NCI-H748 (cell line): ENCODE data around the gene CRB2.
A peak's percentile ranks its signal among the peaks of the same experiment; 100 is the strongest.

Experiments
- DNase-seq: peaks from one replicate; lab custom pipeline; 2025; ENCODE audit not compliant: unreplicated experiment; lab: John Stamatoyannopoulos, UW

Gene CRB2

DNA sequence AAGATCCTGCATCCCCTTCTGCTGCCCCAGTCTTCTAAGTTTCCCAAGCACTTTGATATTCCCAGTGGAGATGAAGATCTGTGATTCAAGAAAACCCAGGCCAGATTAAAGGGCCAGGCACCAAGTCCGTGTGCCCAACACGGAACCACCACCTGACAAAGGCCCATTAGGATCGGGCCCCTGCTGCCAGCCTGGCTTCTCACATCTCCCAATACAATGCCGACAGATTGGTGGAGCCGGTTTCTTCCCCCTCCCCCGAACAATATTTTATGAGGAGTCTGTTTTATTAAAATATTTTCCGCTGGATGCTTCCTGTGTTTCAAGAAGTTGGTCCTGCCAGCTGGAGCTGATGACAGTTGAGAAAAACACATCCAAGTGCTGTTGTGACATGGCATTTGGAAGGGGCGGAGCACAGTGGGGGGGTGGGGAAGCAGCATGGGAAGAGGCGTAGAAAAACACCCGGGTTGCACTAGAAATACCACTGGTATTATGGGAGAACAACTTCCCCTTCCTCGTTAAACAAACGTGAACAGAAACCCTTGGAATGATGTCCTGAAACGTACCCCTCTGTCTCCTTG is 45.0 kb downstream of the CRB2 start:
- no peak for DNase-seq

DNA sequence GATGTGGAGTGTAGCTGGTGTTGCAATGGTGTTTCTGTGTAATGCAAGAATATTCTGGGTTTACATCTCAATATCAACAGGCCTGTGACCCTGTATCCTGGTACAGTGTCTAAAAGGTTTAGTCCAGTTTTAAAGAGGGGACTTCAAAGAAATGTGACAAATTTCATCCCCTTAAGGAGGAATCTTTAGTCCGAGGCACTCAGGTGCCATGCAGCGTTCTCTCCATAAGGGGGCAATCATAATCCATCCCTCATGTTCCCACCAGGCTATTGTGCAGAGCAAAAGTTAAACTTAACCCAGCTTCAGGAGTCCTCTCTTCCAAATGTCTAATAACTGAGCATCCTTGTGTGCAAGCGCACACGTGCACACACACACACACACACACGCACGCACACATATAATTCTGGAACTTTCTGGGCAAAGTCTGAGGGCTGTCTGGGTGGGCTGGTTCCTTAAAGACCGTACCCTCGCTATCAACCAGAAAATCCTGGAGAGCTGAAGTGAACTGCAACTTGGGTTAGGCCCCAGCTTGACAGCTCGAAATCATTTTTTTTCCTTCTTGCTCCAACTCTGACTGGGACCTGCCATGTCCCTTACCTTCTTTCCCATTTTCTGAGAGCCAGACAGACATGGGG is 46.0 kb downstream of the CRB2 start:
- peak; percentile 43 for DNase-seq

DNA sequence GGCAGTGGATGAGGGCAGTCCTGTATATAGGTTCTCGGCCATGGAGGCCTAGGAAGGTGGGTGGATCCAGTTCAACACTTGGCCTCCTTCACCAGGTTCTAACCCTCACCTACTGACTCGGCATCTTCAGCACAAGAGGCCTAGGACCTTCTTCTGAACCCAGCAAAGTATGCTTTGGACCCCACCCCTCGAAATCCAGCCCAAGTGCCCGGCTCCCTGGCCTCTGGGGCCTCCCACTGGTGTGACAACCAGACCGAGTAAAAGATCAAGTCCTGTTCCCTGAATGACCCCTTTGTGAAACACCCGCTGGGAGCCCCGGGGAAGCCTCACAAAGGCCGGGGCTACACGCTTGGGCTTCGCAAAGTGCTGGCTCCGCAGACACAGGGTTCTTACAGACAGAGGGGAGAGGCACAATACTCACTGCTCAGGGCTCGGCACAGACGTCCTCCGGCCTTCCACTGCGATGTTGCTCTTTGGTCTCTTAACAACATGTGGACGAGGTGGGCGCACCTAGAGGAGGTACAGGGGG is 47.0 kb downstream of the CRB2 start:
- DNase-seq = no peak

DNA sequence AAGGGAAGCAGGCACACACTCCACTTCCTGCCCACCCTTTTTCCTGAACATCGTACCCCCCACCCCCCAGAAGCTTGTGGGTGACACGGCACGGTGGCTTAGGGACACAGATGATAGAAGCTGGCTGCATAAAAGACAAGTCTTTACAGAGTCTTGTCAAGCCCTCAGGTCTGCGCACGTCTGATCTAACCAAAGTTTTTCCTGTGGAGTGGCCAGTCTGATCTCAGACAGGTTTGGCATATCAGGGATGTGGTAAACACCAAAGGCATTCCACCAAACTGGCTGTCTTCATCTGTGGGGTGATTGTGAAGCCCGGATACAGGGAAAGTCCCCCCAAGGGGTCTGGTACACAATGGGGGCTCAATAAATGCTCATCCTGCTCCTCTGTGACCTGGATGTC is 50.0 kb downstream of the CRB2 start:
- no peak for DNase-seq

DNA sequence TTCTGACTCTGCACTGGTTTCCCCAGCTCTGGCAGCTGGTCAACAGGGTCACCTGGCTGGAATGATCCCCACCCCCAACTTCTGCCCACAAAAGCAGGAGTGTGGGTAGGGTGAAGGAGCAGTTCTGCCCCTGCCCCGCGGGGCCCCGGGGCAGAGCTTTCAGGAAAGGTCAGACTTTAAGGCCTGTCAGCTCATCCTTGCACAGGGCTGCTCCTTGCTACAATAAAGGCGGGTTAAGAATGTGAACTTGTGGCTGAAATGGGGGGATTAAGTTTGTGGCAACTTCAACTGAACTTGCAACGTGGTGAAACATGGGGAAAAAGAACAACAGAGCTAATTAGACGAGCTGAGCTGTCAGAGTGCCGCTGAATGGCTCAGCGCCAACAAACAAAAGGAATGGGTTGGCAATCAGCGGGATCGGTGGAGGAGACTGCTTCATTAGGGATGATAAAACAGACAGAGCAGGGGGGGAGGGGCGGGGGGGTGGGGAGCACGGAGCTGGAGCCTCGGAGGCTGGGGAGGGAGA is 50.8 kb downstream of the CRB2 start:
- DNase-seq = peak; percentile 61

DNA sequence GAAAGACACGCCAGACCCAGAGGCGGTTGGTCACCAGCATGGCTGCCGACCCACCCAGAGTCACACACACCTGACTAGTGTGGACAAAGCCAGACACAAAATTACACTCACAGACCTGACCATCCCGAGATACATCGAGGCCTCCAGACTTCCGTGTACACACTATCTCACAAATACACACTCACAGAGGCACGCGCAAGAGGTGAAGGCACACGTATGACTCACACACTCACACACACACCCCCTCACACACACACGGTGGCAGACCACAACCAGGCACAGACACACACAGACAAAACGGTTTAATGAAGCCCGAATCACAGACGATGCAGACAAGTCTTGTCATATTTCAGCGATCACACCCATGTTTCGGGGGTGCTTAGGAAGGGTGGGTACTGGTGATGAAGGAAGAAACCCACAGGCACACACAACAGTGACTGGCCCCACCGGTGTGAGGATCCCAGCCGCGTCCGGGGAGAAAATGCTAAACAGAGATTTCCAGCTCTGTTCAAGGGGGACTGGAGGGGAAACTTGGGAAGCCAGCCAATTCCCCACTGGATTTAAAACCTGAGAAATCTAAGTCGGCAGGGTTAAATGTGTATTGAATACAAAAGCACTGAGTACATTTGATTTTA is 51.3 kb downstream of the CRB2 start:
- DNase-seq = no peak

DNA sequence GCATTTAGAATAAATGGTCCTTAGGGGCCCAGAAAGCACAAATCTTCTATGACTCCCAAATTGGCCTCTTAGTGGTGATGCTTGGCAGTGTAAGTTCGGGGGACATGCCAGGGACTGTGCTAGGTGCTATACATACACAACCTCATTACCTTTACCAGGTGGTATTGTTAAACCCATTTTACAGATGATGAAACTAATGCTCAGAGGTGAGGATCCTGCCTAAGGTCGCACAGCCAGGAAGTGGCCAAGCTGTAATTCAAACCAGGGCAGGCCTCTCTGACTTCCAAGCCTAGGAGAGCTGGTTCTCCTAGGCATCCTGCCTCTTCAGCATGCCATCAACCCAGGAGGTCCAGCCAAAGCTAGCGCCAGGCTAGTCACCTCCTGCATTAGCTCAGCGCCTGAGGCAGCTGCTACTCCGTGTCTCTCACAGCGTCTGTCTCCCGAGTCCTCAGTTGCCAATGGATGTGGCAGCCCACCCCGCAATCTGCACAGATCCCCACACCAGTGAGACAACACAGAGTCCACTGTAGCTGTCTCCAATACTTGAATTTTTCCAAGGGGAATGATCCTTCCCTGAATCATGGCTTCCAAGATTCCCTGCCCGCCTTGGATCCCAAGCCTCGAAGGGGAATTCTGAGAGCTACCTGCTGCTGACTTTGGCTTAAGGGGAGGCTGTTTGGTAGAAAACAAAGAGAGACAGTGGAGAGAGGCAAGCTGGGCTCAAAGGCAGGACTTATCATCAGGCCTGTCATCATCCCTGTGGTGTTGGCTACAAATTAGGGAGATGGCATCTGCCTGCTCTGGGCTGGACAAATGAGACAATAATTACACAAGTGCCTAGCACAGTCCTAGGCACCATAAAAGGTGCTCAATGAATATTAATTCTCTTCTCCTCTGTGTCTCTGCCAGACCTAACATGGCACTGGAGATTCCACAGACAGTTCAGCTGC is 52.6 kb downstream of the CRB2 start:
- DNase-seq = peak; percentile 14

DNA sequence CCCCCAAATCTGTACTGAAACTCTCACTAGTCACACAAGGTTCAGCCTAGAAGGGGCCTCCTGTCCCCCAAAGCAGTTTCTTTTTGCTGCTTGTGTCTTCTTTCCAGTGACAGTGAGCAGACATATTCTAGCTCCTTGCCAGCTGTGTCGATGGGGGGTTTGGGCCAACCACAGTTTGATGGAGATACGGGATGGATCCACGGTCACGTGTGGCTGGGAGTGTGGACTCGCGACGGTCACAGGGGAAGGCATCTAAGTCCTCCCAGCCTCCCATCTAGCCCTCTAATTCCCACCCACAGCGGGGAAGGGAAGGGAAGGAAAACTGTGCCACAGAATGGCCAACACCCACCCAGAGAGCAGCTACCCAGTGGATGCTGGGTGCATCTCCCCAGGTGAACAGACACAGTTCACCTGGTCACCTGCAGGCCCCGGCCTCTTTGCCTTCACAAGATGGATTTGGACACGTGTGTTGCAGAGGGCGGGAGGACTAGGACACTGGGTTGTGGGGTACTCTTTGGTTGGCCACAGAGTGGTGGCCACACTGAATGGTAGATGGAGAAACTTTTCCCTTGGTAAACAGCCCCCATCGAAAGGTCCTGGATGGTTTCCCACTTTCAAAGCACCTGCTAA is 54.4 kb downstream of the CRB2 start:
- no peak for DNase-seq

DNA sequence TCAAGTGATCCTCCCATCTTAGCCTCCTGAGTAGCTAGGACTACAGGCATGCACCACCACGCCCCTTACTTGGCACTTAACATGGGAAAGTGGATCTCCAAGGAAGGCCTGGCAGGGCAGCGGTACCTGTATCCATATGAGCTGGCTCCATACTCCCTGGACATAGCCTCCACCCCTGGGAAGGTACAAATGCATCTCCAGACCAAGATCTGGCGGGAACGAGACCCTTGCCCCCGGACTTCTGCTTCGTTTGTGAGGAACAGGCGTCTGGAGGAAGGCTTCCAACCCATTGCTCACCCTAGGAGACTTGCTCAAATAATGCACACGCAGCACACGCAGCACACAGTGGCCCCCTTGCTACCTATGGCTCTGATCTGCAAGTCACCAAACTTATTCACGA is 55.2 kb downstream of the CRB2 start:
- no peak for DNase-seq

DNA sequence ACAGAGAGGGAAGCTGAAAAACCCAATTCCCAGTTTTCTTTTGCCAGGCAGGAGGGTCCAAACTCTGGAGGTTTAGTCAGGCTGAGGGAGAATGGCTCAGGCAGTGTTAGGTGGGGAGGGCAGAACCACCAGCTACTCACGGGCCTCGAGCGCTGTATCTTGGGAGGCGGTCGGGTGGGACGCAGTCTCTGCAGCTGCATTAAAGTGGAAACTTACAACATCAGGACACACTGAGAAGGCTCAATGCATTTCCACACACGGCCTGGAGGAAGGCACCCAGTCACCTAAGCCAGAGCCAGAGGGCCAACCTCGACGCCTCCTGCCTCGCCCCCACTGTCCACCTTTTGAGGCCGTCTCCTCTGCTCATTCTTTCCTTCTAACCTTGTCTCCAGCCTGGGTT is 55.6 kb downstream of the CRB2 start:
- no peak for DNase-seq

DNA sequence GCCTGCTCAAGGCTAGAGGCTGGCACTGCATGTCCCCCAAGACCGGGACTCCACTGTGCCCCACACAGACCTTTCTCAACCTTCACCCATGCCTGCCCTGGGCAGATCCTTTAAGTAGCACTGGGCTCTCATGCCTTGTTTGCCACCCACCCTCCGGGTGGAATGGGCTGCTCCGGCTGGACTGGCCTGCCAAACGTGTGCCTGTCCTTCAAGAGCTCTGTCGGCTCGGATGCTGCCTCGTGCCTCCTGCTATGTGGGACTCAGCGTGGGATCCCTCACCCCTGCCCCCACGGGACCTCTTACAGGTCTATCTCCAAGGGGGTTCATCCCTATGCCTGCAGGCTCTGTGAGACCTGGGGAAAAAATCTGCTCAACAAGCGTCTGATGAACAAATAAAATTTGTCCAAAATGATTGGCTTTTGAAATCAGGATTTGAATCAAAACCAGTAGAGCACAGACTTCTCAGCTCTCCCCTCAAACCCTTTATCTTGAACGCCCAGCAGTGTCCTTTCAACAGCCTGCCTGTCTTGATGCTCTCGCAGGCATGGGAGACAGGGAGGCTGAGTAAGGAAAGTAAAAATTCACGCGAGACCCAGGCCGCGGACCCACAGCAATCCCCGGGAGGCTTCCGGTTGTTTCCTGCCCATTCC is 56.3 kb downstream of the CRB2 start:
- no peak for DNase-seq

DNA sequence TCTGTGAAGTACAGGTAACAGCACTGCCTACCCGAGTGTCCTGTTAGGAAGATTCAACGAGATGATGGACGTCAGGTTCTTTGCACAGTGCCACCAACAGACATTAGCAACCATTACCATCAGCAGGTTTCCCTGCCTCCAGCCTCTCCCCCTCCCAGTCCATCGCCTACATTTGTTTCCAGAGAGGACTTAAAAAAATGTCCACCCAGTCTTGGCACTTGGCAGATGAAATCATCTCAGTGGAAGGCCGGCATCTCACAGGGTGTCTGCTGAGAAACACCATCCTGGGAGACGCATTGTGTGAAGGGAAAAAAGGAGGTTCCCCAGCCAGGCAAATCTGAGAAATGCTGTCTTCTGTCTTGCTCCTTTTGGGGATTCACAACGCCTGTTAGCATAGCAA is 58.2 kb downstream of the CRB2 start:
- DNase-seq = no peak

DNA sequence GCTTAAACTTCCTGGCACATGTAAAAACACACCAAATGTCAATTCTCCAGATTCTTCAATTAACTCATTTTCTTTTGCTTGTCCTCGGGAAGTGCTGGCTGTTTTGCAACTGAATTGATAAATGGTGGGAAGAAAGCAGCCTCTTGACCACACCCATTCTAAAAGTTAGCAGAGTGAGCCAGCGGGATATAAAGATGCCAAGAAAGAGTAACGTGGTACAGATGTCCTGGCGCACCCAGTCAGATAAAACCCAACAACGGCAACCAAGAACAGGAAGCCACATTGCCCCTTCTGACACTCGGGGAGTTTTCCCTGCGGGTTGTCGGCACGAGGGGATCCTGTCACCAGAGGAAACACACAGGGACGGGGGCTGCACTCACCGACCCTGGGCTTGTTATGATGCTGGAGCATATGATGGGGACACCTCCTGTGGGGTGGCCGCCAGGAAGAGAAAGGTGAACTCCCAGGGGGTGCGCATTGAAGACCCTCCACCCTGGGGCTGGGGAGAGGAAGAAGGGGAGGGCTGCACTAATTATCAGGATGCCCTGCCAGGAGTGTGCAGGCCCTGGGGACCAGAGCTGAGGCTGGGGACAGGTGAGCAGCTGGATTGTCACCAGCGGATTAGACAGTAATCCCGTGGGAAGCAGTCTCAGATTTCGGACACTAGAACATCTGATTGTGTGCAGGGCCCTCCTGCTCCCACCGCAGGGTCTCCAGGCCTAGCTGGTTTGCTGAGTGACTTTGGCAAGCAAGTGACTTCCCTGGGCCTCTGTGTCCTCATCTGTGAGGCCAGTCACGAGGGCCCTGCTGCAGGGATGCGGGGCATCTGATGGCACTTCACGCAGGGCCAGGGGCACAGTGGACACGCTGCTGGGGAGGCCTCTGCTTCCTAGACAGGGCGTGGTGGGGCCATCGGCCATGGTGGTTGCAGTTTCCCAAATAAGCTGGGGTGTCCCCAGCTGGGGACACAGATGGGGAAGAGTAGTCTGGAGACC is 59.2 kb downstream of the CRB2 start:
- DNase-seq = no peak

DNA sequence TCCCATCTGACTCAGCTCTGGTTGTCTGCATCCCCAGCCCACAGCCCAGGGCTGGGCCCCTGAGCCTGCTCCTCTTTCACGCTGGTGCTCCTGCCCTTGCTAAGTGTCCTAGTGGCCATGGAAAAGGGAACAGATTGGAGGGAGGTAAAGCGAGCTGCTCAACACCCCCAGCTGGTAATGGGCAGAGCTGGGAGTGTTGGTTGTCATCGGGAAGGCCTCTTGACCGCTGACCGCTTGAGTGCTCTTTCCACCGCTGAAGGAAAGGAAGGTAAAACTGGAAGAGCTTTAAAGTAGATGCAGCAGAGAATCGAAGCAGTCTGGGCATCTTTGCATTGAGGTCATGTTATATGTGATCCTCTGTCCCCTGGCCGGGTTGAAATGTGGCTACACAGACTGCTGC is 60.2 kb downstream of the CRB2 start:
- DNase-seq = no peak

DNA sequence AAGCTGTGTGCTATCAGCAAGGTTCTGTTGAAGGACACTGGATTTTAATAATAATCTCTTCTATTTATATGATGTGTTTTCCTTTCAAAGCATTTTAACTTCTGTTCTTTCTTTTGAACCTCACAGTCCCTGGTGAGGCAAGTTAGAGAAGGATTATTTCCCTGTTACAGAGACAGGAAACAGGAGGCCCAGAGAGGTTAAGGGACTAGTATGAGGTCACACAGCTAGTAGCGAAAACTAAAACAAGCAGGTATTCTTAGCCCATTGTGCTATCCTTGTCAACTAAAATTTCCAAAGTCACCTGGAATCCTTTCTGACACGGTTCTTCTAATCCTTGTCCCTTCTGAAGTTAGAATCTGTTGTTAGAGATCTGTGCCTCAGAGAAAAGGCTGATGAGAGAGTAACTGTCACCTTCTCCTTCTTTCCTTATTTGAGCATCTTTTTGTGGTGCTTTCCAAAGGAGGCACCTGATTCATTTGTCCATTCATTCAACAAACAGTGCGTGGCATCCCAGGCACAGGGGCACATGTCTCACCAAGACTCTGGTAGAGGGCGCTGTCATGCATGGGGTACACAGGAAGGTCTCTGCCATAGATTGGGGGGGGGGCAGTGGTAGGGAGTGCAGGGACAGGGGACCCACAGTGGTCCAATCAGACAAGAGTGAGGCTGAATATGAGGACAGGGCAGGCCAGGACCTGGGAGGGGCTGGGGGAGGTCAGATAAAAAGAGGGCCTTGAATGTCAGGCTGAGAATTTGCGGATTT is 61.5 kb downstream of the CRB2 start:
- no peak for DNase-seq

DNA sequence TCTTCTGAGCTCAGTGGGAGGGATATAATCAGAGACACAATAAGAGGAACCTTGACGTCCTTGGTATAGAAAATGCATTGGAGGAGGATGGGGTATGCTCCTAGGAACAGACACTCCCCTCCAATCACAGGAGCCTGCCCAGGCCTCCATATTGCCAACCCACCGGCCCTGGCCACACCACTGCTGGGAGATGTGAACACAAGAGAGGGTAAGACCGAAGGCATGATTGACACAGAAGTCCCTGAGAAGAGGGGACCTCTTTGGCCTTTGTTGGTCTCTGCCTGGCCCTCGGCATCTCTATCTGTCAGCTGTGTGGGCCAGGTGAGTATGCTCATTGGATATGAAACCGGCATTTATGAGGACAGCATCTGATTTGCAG is 62.0 kb downstream of the CRB2 start:
- DNase-seq = no peak

DNA sequence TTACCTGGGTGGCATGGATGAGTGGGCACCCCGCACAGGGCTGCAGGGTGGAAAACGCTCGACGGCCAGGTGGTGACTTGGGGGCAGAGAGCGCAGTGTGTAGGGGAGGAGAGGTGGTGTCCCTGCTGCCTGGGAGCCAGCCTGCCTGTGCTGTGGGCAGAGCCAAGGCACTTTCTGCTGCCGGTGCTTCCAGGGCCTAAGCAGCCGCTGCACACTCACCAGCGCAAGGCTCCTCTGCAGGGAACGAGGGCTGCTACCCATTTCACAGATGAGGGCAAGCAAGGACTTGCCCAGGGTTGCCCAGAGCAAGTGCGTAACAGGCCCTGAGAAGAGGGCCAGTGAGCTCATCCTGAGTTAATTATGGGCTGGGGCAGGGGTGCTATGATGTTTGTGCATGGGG is 62.5 kb downstream of the CRB2 start:
- DNase-seq = no peak

DNA sequence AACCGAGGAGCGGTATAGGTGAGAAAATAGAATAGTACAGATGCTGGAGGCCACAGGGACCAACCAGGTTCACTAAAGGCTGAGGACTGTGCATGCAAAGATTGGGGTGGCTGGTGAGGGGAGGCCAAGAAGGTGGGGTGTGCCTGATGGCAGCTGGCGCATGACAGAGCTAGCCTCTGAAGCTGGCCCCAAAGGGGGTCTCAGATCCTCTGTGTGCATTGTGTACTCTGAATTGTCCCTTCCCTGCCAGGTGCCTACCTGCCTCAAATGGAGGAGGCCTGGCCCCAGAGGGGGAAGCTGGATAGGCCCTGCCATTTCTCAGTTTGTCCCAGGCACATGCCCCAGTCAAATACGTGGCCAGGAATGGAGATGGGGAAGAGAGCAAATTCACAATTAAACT is 63.1 kb downstream of the CRB2 start:
- no peak for DNase-seq
